HG03108 (cell line): ENCODE measurements around the gene CYB5A.

Experiments
- ATAC-seq: cut with Tn5 transposase; IDR thresholded peaks from one replicate; pipeline ENCODE4 v1.9.1; 2021; ENCODE audit warnings: moderate library complexity; ENCODE audit not compliant: unreplicated experiment

Gene CYB5A

GRCh38 chr18:74278983-74279382 lies 12.8 kb downstream of the CYB5A start:
- ATAC-seq = no peak

- ATAC-seq = no peak
These were observed 13.7 kb downstream of the CYB5A start for GRCh38 chr18:74278058-74278457.

- no peak for ATAC-seq
These were observed 14.5 kb downstream of the CYB5A start for GRCh38 chr18:74277296-74277695.

- ATAC-seq = no peak
These were observed 15.2 kb downstream of the CYB5A start for GRCh38 chr18:74276609-74277008.

GRCh38 chr18:74275736-74276135 lies 16.0 kb downstream of the CYB5A start:
- no peak for ATAC-seq

GRCh38 chr18:74274700-74275099 lies 17.1 kb downstream of the CYB5A start:
- ATAC-seq = no peak

GRCh38 chr18:74273394-74273793 lies 18.4 kb downstream of the CYB5A start:
- no peak for ATAC-seq

GRCh38 chr18:74271635-74272034 lies 20.1 kb downstream of the CYB5A start:
- ATAC-seq = no peak

- no peak for ATAC-seq
These were observed 22.7 kb downstream of the CYB5A start for GRCh38 chr18:74268933-74269620.

GRCh38 chr18:74268175-74268574 lies 23.6 kb downstream of the CYB5A start:
- ATAC-seq = no peak

- ATAC-seq = no peak
These were observed 25.6 kb downstream of the CYB5A start for GRCh38 chr18:74266161-74266560.

- ATAC-seq = no peak
These were observed 26.1 kb downstream of the CYB5A start for GRCh38 chr18:74265546-74266098.

- peak; percentile 94 for ATAC-seq
These were observed 27.3 kb downstream of the CYB5A start for GRCh38 chr18:74264303-74265020.

GRCh38 chr18:74261053-74261713 lies 30.6 kb downstream of the CYB5A start:
- ATAC-seq = no peak

GRCh38 chr18:74259347-74259746 lies 32.4 kb downstream of the CYB5A start:
- ATAC-seq = no peak

- no peak for ATAC-seq
These were observed 34.7 kb downstream of the CYB5A start for GRCh38 chr18:74257083-74257482.

GRCh38 chr18:74256190-74256589 lies 35.6 kb downstream of the CYB5A start:
- no peak for ATAC-seq

GRCh38 chr18:74255131-74255616 lies 36.6 kb downstream of the CYB5A start:
- no peak for ATAC-seq

- no peak for ATAC-seq
These were observed 39.7 kb downstream of the CYB5A start for GRCh38 chr18:74252039-74252395.

- no peak for ATAC-seq
These were observed 40.3 kb downstream of the CYB5A start for GRCh38 chr18:74251297-74252038.

- no peak for ATAC-seq
These were observed 41.6 kb downstream of the CYB5A start for GRCh38 chr18:74250131-74250530.
